K562 (cell line): ENCODE data around the gene MSANTD1. TPM values are rescaled to one million over a fixed set of nuclear protein-coding genes. Genes with fewer than 3 reads are reported as not detected.

Experiments
- KAT8 ChIP-seq: fragments of 450-650 bp; IDR thresholded peaks from 2 replicates; pipeline ENCODE4 v1.6.1; 2016; ENCODE audit warnings: low read depth, mild to moderate bottlenecking
- MTA3 ChIP-seq: fragments of 450-650 bp; formaldehyde crosslinking; IDR thresholded peaks from 2 replicates; pipeline ENCODE4 v1.6.1; 2017; ENCODE audit warnings: mild to moderate bottlenecking, borderline replicate concordance
- SIRT6 ChIP-seq: IDR thresholded peaks from one replicate; pipeline ENCODE4 v1.6.1; 2012; ENCODE audit warnings: low read depth, mild to moderate bottlenecking, control low read depth, inconsistent platforms, low read length, moderate library complexity
- THRAP3 ChIP-seq: fragments of 450-650 bp; IDR thresholded peaks from 2 replicates; pipeline ENCODE4 v1.6.1; 2016; ENCODE audit warnings: mild to moderate bottlenecking, inconsistent platforms, borderline replicate concordance
- polyA plus RNA-seq, 8 experiments: library from polyadenylated mRNA; depleted of rRNA in 4 of 8; stranded (reverse) in 5 of 8; unstranded in 3 of 8; fragments of >200 nt; fragmentation: Nextera tagmentation in 2 of 8; fragmentation: Illumina TruSeq in 1 of 8; extraction: Ambion mirVana in 2 of 8; extraction: Trizol in 1 of 8; gene quantifications; 2 replicates each; pipeline versions ENCODE4 v1.2.1 to v1.2.3, GENCODE V29; 2011 to 2014; ENCODE audit warnings: inconsistent platforms in 1 of 8, missing spikeins in 1 of 8
- total RNA-seq, 7 experiments: library from RNA; depleted of rRNA in 6 of 7; stranded (reverse); fragments of >200 nt in 6 of 7; fragmentation: Illumina TruSeq in 2 of 7; extraction: Trizol in 2 of 7; gene quantifications; 2 replicates each; pipeline versions ENCODE4 v1.2.1 to v1.2.3, GENCODE V29; 2011 to 2021; ENCODE audit warnings: low replicate concordance in 1 of 7
- TF ChIP-seq, protein P1 (sequence below), 2 experiments: fragments of 450-650 bp in 1 of 2; sonication (generic) in 1 of 2; formaldehyde crosslinking in 1 of 2; IDR thresholded peaks; 2 replicates each; pipeline versions ENCODE4 v1.7.1 to v1.9.0; 2016 to 2022; ENCODE audit warnings: inconsistent platforms in 1 of 2, mild to moderate bottlenecking in 1 of 2, missing genetic modification reagents in 1 of 2

Gene MSANTD1
- total and polyA plus RNA-seq, 9 of the 15 experiments (the other 6 are each of a cell fraction or from before 2014, with no cell fraction given) = 0.04 to 0.09 (median 0.07) TPM; not detected in 6

DNA sequence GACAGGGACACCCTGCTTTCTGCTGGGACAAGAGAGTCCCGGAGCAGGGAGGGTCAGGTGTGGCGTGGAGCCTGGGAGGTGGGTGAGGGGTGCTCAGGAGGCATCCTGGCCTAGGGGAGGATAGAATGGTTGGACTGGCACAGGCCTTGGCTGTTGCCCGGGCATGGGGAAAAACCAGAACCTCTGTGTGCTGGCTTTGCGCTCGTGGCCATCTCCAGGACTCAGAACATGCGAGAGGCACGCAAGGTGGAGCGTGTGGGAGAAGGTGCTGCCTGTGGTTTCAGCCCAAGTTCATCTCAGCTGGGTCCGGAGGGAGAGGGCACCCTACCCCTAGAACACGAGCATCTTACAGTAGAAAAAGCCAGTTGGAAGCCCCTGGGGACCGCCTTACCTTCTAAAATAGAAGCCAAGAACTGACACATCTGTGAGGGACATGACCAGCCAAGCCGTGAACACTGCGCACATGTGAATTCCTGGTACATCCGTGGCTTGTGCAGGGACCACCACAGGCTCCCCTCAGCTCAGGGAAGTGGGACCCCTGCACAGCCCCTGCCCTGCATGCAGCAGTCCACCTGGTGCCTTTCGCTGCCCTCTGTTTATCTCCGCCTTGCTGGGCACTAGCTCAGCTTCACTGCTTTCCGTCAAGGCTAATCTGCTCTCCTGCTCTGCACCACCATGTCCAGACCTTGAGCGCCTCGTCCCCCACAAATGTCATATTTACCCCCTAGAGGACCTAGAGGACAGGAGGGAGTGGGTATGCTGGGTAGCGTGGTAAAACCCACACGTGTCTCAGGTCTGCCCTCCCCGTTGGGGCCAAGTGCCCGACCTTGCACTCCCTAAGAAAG, 13.5 kb downstream of the MSANTD1 start (continued):
- TF ChIP-seq, protein P1, sequence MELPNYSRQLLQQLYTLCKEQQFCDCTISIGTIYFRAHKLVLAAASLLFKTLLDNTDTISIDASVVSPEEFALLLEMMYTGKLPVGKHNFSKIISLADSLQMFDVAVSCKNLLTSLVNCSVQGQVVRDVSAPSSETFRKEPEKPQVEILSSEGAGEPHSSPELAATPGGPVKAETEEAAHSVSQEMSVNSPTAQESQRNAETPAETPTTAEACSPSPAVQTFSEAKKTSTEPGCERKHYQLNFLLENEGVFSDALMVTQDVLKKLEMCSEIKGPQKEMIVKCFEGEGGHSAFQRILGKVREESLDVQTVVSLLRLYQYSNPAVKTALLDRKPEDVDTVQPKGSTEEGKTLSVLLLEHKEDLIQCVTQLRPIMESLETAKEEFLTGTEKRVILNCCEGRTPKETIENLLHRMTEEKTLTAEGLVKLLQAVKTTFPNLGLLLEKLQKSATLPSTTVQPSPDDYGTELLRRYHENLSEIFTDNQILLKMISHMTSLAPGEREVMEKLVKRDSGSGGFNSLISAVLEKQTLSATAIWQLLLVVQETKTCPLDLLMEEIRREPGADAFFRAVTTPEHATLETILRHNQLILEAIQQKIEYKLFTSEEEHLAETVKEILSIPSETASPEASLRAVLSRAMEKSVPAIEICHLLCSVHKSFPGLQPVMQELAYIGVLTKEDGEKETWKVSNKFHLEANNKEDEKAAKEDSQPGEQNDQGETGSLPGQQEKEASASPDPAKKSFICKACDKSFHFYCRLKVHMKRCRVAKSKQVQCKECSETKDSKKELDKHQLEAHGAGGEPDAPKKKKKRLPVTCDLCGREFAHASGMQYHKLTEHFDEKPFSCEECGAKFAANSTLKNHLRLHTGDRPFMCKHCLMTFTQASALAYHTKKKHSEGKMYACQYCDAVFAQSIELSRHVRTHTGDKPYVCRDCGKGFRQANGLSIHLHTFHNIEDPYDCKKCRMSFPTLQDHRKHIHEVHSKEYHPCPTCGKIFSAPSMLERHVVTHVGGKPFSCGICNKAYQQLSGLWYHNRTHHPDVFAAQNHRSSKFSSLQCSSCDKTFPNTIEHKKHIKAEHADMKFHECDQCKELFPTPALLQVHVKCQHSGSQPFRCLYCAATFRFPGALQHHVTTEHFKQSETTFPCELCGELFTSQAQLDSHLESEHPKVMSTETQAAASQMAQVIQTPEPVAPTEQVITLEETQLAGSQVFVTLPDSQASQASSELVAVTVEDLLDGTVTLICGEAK (IDR thresholded peaks at IDR 0.05) = no peak
- TF ChIP-seq, protein P1 (CRISPR knock-in tag; IDR thresholded peaks at IDR 0.05) = no peak
- TF ChIP-seq SIRT6 (no peak), KAT8 (no peak), THRAP3 (no peak), MTA3 (no peak)
